Effector CD4-positive, alpha-beta T cell (primary cell): ENCODE results near the gene WDR7.

Experiments
- DNase-seq: peaks from one replicate; pipeline ENCODE4 v3.0.0-alpha.2; 2020

Gene WDR7

DNA sequence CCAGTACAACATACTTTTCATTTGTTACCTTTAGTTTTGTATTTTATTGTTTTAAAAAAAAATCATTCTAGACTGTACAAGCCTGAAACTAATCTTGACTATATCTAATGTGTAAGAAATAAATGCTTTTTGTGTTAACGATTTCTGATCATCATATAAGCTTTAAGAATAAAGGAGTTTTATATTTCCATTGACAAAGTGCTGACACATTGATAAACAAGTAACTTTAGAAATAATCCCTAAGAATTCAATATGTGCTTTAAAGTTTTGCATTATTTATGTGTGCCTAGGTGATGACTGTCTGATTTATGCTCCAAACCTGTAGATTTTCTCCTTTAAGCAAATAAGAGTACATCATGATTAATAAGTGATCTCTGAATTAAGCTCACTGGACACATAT is 248.5 kb downstream of the WDR7 start:
- DNase-seq = no peak

- DNase-seq = no peak
Observed at GRCh38 chr18:56900195-56901094, 249.3 kb downstream of the WDR7 start.

- no peak for DNase-seq
Observed at GRCh38 chr18:56901919-56902318, 250.8 kb downstream of the WDR7 start.

GRCh38 chr18:56902653-56903052 is 251.5 kb downstream of the WDR7 start:
- DNase-seq = no peak

- no peak for DNase-seq
Observed at GRCh38 chr18:56903686-56904085, 252.5 kb downstream of the WDR7 start.

DNA sequence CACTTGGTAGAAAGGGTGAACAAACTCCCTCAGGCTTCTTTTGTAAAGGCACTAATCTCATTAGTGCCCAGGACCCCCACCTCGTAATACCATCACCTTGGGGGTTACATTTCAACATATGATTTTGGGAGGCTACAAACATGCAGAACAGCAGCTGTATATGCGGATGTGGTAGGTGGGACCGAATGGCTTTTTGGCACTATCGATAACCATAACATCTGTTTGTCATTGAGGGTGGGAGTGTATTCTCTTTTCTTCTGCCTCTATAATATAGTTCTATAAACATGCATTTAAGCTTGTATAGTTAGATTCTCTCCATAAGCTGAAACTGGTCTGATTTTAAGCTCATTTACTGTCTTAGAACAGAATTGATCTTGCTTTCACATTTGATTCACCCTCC is 256.6 kb downstream of the WDR7 start:
- no peak for DNase-seq

GRCh38 chr18:56910237-56910636 is 259.1 kb downstream of the WDR7 start:
- DNase-seq = no peak

DNA sequence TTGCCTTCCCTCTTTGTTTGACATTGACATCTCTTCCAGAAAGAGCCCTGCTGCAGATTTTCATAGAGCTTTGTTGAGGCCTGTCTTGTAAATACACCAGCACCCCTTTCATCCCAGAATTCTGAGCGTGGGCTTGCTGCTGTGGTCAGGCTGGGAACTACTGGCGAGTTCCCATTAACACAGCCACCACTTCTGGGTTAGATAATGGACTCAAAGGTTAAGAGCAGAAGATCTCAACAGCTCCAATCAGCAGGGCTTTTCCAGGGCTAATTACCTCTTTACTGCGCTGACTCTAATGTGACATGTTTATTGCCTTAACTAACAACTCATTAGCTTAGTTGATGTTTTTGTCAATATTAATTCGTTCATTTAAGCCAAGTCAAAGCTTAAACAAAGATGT is 259.8 kb downstream of the WDR7 start:
- no peak for DNase-seq

DNA sequence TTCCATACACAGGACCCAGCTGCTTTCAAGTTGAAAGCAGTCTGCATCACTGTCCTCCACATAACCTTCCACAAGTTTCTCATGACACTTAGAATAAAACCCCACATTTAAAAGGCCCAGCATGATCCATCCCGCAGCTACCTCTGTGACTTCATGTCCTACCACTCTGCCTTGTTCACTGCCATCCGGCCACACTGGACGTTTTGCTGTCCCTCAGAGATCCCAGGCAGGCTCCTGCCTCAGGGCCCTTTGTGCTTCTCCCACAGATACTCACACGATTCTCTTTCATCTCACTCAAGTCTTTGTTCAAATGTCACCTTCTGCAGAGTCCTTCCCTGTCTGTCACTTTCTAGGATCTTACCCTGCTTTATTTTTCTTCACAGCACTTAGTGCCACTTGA is 262.8 kb downstream of the WDR7 start:
- no peak for DNase-seq

GRCh38 chr18:56919190-56919589 is 268.0 kb downstream of the WDR7 start:
- DNase-seq = no peak

GRCh38 chr18:56921896-56922480 is 270.8 kb downstream of the WDR7 start:
- no peak for DNase-seq

DNA sequence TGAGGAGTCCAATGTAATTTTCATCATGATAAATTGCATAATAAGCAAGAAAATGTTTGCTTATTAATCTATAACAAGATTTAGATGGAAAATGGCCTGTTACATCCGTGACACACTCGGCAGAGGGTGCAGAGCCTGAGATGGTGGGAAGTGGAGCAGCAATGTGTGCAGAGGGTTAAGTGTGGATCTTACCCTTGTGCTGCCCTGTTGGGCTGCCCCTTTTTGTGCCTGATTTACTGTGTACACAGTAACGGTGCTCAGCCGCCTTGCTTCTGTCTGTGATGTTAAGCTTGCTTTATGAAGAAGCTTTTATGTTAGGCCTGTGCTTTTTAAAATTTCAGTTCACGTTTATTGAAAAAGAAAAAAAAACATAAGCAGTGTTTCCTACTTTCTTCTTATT is 275.6 kb downstream of the WDR7 start:
- DNase-seq = no peak

- no peak for DNase-seq
Observed at GRCh38 chr18:56927786-56928185, 276.6 kb downstream of the WDR7 start.

- DNase-seq = no peak
Observed at GRCh38 chr18:56929886-56930285, 278.7 kb downstream of the WDR7 start.

DNA sequence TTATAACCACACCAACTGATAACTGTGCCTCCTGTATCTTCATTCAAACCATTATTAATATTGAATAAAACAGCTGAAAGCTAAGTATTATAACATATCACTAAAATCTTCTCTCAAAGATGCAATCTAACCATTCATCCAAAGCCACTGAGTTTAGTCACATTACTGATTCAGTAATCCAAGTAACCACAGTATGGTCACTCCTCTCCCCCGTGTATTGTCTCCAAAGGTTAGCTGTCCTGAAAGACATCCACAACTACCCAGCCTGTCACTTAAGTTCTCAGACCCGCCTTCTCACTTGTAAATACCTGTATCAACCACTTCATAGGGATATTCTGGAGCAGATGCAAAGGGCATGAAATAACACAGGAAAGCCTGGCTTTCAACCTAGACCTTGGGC is 282.3 kb downstream of the WDR7 start:
- no peak for DNase-seq

DNA sequence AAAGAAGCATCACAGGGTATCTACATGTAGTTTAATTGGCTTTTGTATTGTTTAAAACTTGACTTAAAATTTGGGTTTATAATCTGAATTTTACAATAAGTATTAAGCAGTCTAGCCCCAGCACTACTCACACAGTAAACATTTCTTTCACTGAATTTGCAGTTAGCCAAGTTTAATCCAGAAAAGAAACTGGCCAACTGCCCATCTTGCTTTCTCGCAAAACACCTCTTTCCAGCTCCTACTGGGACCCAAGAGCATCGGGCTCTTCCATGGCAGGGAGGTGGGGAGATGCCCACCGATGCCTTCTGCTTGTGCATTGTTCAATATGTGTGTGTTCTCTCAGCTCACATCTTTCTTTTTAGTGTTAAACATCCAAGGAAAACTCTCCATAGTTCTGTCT is 283.0 kb downstream of the WDR7 start:
- DNase-seq = no peak

- DNase-seq = no peak
Observed at GRCh38 chr18:56934906-56935305, 283.7 kb downstream of the WDR7 start.

GRCh38 chr18:56935434-56936040 is 284.4 kb downstream of the WDR7 start:
- DNase-seq = no peak

DNA sequence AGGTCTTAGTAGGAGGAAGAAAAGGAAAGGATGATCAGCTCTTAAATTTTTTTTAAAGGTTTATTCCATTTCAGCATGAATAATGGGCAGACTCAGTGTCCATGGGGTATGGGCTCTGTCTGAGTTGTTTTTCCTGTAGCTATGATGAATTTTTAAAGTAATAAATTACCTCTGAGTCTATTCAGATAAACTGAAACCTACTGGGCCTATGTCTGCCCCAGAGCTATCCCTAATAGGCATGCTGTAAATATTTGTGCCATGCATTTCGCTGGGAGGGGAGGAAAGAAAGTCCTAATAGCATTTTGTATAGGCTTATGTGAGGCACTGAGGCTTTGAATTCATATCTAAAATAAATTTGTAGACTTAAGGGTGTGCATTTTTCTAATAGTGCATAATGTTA is 285.3 kb downstream of the WDR7 start:
- no peak for DNase-seq

DNA sequence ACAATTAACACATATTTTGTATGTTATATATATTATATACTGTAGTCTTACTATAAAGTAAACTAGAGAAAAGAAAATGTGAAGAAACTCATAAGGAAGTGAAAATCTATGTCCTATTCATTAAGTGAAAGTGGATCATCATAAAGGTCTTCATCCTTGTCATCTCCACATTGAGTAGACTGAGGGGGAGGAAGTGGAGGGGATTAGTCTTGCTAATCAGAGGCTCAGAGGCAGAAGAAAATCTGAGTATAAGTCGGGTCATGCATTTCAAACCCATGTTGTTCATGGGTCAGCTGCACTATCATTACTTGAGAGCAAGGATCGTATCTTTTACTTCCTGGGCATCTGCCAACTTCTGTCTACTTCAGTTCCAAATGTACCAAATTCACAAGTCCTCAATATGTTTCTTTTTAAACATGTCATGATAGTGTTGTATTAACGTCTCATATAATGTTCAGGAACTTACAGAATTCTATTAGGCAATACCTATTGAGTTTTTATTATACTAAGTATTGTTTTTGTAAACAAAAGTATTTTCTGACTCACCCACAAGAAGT is 286.8 kb downstream of the WDR7 start:
- no peak for DNase-seq

DNA sequence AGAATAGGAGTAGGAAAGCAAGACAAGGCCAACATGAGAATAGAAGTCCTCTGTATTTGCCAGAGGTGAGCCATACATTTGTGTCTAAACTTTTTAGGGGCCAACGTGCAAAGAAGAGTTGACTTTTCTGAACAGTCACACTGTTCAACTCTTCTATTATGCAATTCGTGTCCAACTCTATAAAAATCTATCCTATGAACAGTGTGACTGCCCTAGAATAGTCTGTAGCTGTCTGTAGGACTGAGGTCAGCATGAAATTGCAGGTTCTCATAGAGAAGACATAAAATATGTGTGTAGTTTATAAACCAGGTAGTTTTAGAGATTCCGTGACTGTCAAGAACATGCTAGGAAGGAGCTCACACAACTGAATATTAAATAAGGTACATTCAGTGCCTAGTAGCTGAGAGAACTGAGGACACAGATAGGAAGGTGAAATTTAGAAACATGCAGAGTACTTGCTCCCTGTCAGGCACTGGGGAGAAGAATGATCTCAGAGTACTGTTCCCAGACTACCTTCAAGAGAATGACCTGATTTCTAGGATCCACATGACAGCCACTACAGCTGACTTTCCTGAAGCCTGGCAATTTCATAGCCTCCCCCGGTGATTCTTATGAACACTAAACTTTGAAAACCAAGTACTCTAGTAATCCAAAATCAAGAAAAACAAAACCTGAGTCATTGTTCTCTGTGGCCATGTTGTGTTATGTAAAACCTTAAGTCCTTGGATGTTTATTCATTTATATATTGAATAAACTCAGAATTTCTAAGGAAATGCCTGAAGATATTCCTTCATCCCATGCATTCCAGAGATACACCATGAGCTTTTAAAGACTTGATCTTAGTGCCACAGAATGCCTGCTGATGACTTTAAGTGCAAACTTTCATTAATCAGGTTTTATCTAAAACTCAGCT is 294.3 kb downstream of the WDR7 start:
- no peak for DNase-seq

GRCh38 chr18:56947236-56947635 is 296.1 kb downstream of the WDR7 start:
- DNase-seq = no peak

GRCh38 chr18:56952026-56952425 is 300.9 kb downstream of the WDR7 start:
- DNase-seq = no peak
